Vagina (tissue), 2 donors: ENCODE measurements around the gene NMT1.
A peak's percentile ranks its signal among the peaks of the same experiment; 100 is the strongest.

ENCODE experiments used
- CTCF ChIP-seq, 3 experiments: fragments of 450-650 bp in 2 of 3; fragments of 200-600 bp in 1 of 3; sonication (generic) in 1 of 3; IDR thresholded peaks; one replicate each; pipeline ENCODE4 v1.5.1; 2017 to 2019; ENCODE audit warnings: antibody characterized with exemption in 3 of 3, mild to moderate bottlenecking in 2 of 3, moderate library complexity in 2 of 3
- POLR2A ChIP-seq, 2 donors: fragments of 450-650 bp; IDR thresholded peaks; one replicate each; pipeline ENCODE4 v1.6.1; 2017; ENCODE audit warnings: antibody characterized with exemption in 2 of 2, mild to moderate bottlenecking in 2 of 2, moderate library complexity in 2 of 2
- POLR2AphosphoS5 ChIP-seq, 2 donors: sonication (generic); formaldehyde crosslinking; IDR thresholded peaks; one replicate each; pipeline ENCODE4 v1.9.0; 2017; ENCODE audit warnings: antibody characterized with exemption in 2 of 2, mild to moderate bottlenecking in 2 of 2, low read depth in 1 of 2; ENCODE audit not compliant: insufficient read depth in 1 of 2

- TF ChIP-seq CTCF (IDR thresholded peaks at IDR 0.05), result no peak
- TF ChIP-seq POLR2A (IDR thresholded peaks at IDR 0.05), result peak in 1 of 2 donors; percentile 74
- peak in 1 of 2 donors; percentile 49 for TF ChIP-seq POLR2AphosphoS5 (IDR thresholded peaks at IDR 0.05; ENCODE audit: insufficient read depth in 1 of 2, low read depth in 1 of 2)
Observed at GRCh38 chr17:45051060-45051719, 9.9 kb upstream of the NMT1 start, which contains the start of gene DCAKD.
